Spleen (tissue), 7 donors: ENCODE data around the gene RRAD.

ENCODE experiments used
- CTCF ChIP-seq, 11 experiments: fragments of 200-600 bp in 7 of 11; fragments of 450-650 bp in 4 of 11; sonication (generic) in 4 of 11; IDR thresholded peaks in 8 of 11; conservative IDR thresholded peaks in 3 of 11; 1 replicate in 7 of 11; 2 replicates in 4 of 11; pipeline versions ENCODE4 v1.4.0 to v1.8.0; 2016 to 2021; ENCODE audit warnings: antibody characterized with exemption in 11 of 11, inconsistent platforms in 4 of 11, mild to moderate bottlenecking in 1 of 11
- POLR2A ChIP-seq, 3 donors: fragments of 450-650 bp; IDR thresholded peaks; one replicate each; pipeline ENCODE4 v1.5.1; 2017; ENCODE audit warnings: antibody characterized with exemption in 3 of 3, mild to moderate bottlenecking in 1 of 3
- donor health status: DM: no; HTN: no; CAD: no; lungs with moderate emphysema.
- donor health status: DM: no; HTN: no; CAD: no.
- donor health status: DM: no; HTN: no; CAD: no.

DNA sequence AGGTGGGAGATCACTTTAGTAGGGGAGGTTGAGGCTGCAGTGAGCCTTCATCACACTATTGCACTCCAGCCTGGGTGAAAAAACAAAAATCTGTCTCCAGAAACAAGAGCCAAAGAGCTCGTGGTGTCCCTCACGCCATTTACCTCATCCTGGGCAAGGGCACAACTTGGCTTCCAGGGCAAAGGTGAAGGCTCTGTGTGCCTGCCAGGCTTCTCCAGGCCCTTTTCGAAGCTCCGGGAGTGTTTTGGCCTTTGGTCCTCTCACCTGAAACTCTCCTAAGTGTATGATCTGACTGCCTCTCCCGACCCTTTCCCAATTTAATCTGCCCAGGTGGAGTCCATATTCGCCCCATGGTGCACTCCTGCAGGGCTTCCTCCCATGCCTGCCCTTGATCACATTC lies 24.1 kb upstream of the RRAD start:
- TF ChIP-seq POLR2A (IDR thresholded peaks at IDR 0.05): no peak
- no peak for TF ChIP-seq CTCF (IDR thresholded peaks at IDR 0.05 in 8 of 11, conservative IDR thresholded peaks at IDR 0.05 in 3 of 11)
